Stimulated activated effector memory CD8-positive, alpha-beta T cell treated with anti-CD3 and anti-CD28 coated beads, Interleukin-12 subunit alpha, Interleukin-12 subunit beta, amount 100 ng/mL, for 72 hours (primary cell): ENCODE measurements around the gene KRTAP10-12.

Experiments
- ATAC-seq: fragments of 150-1000 bp; cut with Tn5 transposase; 2 replicates; pipeline ENCODE4 v1.10.0; 2021
- DNase-seq, 2 donors: peaks; one replicate each; pipeline ENCODE4 v3.0.0; 2021 to 2022; ENCODE audit warnings: low spot score in 2 of 2
- H3K27ac Mint-ChIP-seq: one replicate; pipeline ENCODE4 v1.8.0; 2022; ENCODE audit warnings: mild to moderate bottlenecking, mixed read lengths
- H3K36me3 Mint-ChIP-seq: one replicate; pipeline ENCODE4 v1.8.0; 2022; ENCODE audit warnings: mild to moderate bottlenecking, mixed read lengths
- H3K4me1 Mint-ChIP-seq: one replicate; pipeline ENCODE4 v1.8.0; 2022; ENCODE audit warnings: mixed read lengths
- H3K4me3 Mint-ChIP-seq: one replicate; pipeline ENCODE4 v1.8.0; 2022; ENCODE audit warnings: mild to moderate bottlenecking, mixed read lengths
- H3K9me3 Mint-ChIP-seq: one replicate; pipeline ENCODE4 v1.8.0; 2022; ENCODE audit warnings: mixed read lengths

The KRTAP10-12 gene

GRCh38 chr21:44701541-44701940 lies 4.6 kb downstream of the KRTAP10-12 start:
- Mint-ChIP-seq H3K27ac (no peak overlapping the region), H3K9me3 (no peaks in the 10 kb centered on the region), H3K4me3 (no peak overlapping the region), H3K36me3 (no peaks in the 10 kb centered on the region), H3K4me1 (peaks cover 29% of the 10 kb centered on the region)
- DNase-seq (no peak), ATAC-seq (no peak)

DNA sequence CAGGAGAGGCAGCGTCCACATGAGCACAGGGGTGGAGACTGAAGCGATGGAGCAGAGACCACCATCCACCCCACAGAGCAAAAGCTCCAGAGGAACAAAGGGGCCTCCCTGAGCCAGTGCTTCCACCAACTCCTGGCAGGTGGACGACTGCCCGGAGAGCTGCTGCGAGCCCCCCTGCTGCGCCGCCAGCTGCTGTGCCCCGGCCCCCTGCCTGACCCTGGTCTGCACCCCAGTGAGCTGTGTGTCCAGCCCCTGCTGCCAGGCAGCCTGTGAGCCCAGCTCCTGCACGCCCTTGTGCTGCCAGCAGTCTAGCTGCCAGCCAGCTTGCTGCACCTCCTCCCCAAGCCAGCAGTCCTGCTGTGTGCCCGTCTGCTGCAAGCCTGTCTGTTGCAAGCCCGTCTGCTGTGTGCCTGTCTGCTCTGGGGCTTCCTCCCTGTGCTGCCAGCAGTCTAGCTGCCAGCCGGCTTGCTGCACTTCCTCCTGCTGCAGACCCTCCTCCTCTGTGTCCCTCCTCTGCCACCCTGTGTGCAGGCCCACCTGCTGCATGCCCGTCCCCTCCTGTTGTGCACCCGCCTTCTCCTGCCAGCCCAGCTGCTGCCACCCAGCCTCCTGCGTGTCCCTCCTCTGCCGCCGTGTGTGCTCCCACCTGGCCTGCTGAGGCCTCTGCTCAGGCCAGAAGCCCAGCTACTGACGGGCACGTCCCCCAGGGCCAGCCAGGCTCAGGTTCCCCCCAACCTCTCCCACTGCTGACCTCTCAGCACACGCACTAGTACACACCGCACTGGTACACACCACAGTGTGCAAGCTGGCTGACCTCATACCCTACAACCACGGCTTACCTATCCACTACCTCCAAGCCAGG lies 5.4 kb downstream of the KRTAP10-12 start:
- Mint-ChIP-seq H3K36me3 (no peaks in the 10 kb centered on the region), H3K9me3 (no peaks in the 10 kb centered on the region), H3K27ac (no peak overlapping the region), H3K4me3 (no peak overlapping the region), H3K4me1 (peaks cover 22% of the 10 kb centered on the region)
- ATAC-seq (no peak), DNase-seq (peak in 1 of 2 donors; percentile 40)

DNA sequence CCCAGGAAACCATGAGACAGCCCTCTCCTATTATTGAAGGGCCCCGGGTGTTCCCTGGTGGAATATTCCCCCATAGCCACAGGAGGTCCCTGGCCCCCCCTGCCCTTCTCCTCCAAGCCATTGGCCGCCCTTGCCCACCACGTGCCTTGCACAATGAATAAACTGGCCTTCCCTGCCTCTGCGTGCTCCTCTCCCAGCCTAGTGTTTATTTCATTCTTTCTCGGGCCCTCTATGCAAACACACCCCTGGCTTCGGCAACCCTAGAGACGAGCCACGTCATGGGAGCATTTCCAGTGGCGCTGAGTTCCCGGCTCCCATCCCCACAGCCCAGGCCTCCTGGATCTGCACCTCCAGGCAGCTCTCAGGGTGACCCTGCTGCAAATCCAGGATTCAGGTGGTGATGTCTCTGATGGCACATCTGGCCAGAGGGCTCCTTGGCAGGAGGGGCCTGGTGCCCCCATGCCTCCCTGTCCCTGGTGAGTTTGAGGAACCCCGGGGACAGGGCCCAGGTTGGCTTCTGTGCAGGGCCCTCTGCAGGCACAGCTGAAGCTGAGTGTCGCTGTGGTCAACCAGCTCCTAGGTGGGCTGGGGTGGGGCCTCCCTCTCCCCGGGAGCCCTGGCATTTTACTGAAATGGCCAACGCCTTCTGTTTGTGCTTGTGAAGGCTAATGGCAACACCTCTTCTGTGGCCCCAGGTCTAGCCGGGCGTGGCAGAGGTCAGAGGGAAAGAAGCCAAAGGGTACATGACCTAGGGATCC lies 6.2 kb downstream of the KRTAP10-12 start:
- ATAC-seq (no peak), DNase-seq (peak in 1 of 2 donors; percentile 38)
- Mint-ChIP-seq H3K27ac (no peak overlapping the region), H3K4me1 (peaks cover 14% of the 10 kb centered on the region), H3K9me3 (no peaks in the 10 kb centered on the region), H3K4me3 (no peak overlapping the region), H3K36me3 (no peaks in the 10 kb centered on the region)

GRCh38 chr21:44703731-44704635 lies 7.0 kb downstream of the KRTAP10-12 start:
- H3K9me3 Mint-ChIP-seq = no peaks in the 10 kb centered on the region
- ATAC-seq = no peak
- H3K4me1 Mint-ChIP-seq = peaks cover 12% of the 10 kb centered on the region
- no peaks in the 10 kb centered on the region for H3K36me3 Mint-ChIP-seq
- H3K27ac Mint-ChIP-seq = no peak overlapping the region
- no peak overlapping the region for H3K4me3 Mint-ChIP-seq
- no peak for DNase-seq

DNA sequence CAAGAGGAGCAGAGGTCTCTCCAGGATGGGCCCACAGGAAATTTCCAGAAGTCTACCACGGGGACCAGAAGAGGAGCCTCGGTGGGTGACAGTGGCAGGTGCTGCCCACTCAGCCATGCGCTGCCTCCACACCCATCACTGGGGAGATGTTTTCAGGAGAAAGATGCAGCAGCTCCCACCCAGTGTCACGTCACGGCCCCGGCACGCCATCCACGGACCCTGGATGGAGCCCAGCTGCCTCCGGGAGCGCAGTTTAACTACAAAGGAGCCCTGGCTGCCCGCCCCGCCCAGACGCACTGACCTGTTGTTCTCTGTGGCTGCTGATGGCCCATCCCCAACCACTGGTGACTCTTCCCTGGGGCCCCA lies 7.6 kb downstream of the KRTAP10-12 start:
- H3K9me3 Mint-ChIP-seq = no peaks in the 10 kb centered on the region
- ATAC-seq (no peak), DNase-seq (no peak)
- no peak overlapping the region for H3K4me3 Mint-ChIP-seq
- no peaks in the 10 kb centered on the region for H3K36me3 Mint-ChIP-seq
- H3K27ac Mint-ChIP-seq = no peak overlapping the region
- H3K4me1 Mint-ChIP-seq = peaks cover 18% of the 10 kb centered on the region

- Mint-ChIP-seq H3K9me3 (no peaks in the 10 kb centered on the region), H3K27ac (no peak overlapping the region), H3K4me3 (no peak overlapping the region), H3K4me1 (peaks cover 31% of the 10 kb centered on the region), H3K36me3 (no peaks in the 10 kb centered on the region)
- no peak for ATAC-seq
- no peak for DNase-seq
These were observed 9.2 kb downstream of the KRTAP10-12 start for GRCh38 chr21:44706026-44706705.

DNA sequence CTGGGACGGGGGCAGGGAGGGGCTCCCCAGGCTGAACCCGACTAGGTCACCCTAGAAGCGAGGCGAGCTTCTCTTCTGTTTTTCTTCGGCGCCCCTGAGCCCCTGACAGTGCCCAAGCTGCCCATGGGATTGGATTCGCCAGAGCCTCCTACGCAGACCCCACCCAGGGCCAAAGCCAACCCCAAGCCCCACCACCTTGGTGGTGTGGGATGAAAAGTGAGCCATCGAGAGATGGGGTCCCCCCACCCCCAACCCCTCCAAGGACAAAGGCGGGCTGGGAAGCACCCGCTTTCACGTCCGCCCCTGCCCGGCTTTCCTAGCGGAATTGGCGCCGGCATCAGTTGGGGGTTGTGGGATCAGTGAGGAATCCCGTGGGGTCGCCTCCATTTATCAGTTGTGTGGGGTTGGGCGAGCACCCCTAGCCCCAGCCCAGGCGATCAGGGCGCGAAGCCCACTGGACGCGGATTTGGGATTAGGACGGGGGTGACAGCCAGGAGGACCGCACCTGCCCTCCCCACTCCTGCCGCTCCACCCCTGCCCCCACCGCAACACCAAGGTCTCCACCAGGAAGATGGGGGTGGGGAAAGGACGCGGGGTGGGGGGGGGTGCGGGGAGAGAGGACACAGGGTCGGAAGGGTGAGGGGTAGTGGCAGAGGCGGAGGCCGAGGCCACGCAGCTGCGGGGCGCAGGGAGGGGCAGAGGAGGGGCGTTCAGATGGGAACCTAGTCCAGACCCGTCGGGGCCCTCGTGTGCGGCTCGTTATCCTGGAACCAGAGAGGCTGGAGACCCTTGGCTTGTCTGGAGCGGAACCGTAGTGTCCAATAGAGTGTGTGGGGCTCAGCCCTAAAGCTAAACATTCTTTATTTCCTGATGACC lies 10.0 kb downstream of the KRTAP10-12 start:
- H3K27ac Mint-ChIP-seq = no peak overlapping the region
- DNase-seq (no peak), ATAC-seq (no peak)
- H3K36me3 Mint-ChIP-seq = no peaks in the 10 kb centered on the region
- H3K9me3 Mint-ChIP-seq = no peaks in the 10 kb centered on the region
- H3K4me3 Mint-ChIP-seq = no peak overlapping the region
- peaks cover 35% of the 10 kb centered on the region for H3K4me1 Mint-ChIP-seq

- no peak for DNase-seq
- Mint-ChIP-seq H3K36me3 (no peaks in the 10 kb centered on the region), H3K4me3 (no peak overlapping the region), H3K9me3 (no peaks in the 10 kb centered on the region), H3K27ac (no peak overlapping the region), H3K4me1 (peaks cover 26% of the 10 kb centered on the region)
- no peak for ATAC-seq
These were observed 11.4 kb downstream of the KRTAP10-12 start for GRCh38 chr21:44708213-44708865.

DNA sequence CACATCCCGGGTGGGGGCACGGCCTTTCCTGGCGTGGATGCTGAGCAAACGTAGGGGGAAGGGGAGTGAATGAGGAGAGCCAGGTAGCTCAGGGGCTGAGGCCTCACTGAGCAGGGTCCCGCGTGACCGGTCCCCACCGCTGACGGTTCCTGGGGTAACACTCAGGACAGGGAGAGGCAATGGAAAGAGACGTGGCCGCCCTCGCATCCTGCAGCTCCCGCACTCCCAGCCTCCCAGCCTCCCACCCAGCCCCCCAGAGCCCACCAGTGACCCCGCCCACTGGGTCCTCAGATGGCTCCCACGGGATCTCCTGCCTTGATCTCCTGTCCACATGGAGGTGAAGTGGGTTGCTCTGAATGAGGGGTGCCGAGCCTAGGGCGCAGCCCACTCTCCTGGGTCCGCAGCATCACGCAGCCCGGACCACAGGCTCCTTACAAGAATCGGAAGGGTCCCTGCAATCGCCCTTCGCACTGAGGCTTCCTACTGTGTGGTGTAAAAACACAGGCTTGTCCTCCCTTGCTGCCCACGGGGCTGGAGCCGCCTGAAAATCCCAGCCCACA lies 12.0 kb downstream of the KRTAP10-12 start:
- Mint-ChIP-seq H3K9me3 (no peaks in the 10 kb centered on the region), H3K4me1 (peaks cover 26% of the 10 kb centered on the region), H3K4me3 (peak overlapping the region; percentile 28), H3K36me3 (no peaks in the 10 kb centered on the region), H3K27ac (no peak overlapping the region)
- no peak for DNase-seq
- no peak for ATAC-seq

- no peak for DNase-seq
- H3K9me3 Mint-ChIP-seq = no peaks in the 10 kb centered on the region
- H3K4me1 Mint-ChIP-seq = peaks cover 26% of the 10 kb centered on the region
- ATAC-seq = peak; percentile 17
- no peak overlapping the region for H3K27ac Mint-ChIP-seq
- H3K36me3 Mint-ChIP-seq = no peaks in the 10 kb centered on the region
- peak overlapping the region; percentile 28 for H3K4me3 Mint-ChIP-seq
These were observed 12.7 kb downstream of the KRTAP10-12 start for GRCh38 chr21:44709426-44710293.

DNA sequence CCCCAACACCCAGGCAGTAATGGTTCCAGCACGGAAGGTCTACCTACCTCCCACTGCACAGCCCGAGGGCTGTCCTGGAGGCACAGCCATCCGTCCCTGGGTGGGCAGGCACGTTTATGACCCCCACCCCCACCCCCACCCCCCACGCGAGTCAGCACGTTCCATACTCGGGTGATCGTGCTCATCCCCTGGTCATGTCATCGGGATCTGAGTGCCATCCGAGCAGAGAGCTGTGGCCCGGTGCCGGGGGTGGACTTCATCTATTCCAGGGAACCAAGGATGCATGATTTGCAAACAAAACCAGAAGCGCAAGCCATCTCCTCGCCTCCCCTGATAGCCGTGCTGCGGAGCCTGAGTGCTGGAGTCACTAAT lies 13.3 kb downstream of the KRTAP10-12 start:
- Mint-ChIP-seq H3K36me3 (no peaks in the 10 kb centered on the region), H3K4me3 (peak overlapping the region; percentile 17), H3K9me3 (no peaks in the 10 kb centered on the region), H3K4me1 (peaks cover 26% of the 10 kb centered on the region), H3K27ac (no peak overlapping the region)
- no peak for ATAC-seq
- no peak for DNase-seq

- peak overlapping the region; percentile 17 for H3K4me3 Mint-ChIP-seq
- H3K36me3 Mint-ChIP-seq = no peaks in the 10 kb centered on the region
- DNase-seq (no peak), ATAC-seq (peak; percentile 27)
- H3K9me3 Mint-ChIP-seq = no peaks in the 10 kb centered on the region
- peaks cover 26% of the 10 kb centered on the region for H3K4me1 Mint-ChIP-seq
- no peak overlapping the region for H3K27ac Mint-ChIP-seq
These were observed 13.9 kb downstream of the KRTAP10-12 start for GRCh38 chr21:44710756-44711326.
